ENCODE data around the gene ALG9.

DNA sequence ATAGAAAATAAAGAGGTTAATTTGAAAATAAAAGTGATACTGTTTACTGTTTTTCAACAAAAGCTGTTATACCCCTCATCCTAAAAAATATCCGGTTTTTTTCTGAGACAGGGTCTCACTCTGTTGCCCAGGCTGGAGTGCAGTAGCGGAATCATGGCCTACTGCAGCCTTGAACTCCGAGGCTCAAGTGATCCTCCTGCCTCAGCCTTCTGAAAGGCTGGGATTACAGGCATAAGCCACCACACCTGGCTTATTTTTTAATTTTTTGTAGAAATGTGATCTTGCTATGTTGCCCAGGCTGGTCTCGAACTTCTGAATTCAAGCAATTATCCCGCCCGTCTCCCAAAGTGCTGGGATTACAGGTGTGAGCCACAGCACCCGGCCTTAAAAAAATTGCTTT lies 35.7 kb downstream of the ALG9 start:
- TF ChIP-seq, protein P1, sequence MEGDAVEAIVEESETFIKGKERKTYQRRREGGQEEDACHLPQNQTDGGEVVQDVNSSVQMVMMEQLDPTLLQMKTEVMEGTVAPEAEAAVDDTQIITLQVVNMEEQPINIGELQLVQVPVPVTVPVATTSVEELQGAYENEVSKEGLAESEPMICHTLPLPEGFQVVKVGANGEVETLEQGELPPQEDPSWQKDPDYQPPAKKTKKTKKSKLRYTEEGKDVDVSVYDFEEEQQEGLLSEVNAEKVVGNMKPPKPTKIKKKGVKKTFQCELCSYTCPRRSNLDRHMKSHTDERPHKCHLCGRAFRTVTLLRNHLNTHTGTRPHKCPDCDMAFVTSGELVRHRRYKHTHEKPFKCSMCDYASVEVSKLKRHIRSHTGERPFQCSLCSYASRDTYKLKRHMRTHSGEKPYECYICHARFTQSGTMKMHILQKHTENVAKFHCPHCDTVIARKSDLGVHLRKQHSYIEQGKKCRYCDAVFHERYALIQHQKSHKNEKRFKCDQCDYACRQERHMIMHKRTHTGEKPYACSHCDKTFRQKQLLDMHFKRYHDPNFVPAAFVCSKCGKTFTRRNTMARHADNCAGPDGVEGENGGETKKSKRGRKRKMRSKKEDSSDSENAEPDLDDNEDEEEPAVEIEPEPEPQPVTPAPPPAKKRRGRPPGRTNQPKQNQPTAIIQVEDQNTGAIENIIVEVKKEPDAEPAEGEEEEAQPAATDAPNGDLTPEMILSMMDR (conservative IDR thresholded peaks at IDR 0.05): no peak
- no peak for TF ChIP-seq EZH2 (IDR thresholded peaks at IDR 0.05; ENCODE audit: low read depth)
